ENCODE measurements around the gene HINFP. TPM values are rescaled to one million over a fixed set of nuclear protein-coding genes. Genes with fewer than 3 reads are reported as not detected.
A peak's percentile ranks its signal among the peaks of the same experiment; 100 is the strongest.

Gene HINFP
- total and polyA plus RNA-seq, 2 of the 4 experiments (the other 2 are of a cell fraction), result 9.1 to 15.3 TPM

GRCh38 chr11:119178166-119178680 is 56.8 kb downstream of the HINFP start:
- no TSS peak for BruUV-seq (replicated peaks)
- WGBS, 2 experiments (ENCODE audit: extremely low coverage in 2 of 2, insufficient read length in 1 of 2), result no CpG with 5 or more reads among the region's 4 CpGs

More at GRCh38 chr11:119178166-119178680, 56.8 kb downstream of the HINFP start:
- H3K79me1 ChIP-seq (ENCODE audit: low read depth in 1 of 2, low read length in 2 of 2), result no peaks in the 10 kb centered on the region
- TF ChIP-seq MAZ (IDR thresholded peaks at IDR 0.05; ENCODE audit: borderline replicate concordance, low read depth, low read length) (no peak), RAD21 (IDR thresholded peaks at IDR 0.05; ENCODE audit: low read length) (no peak), RFX5 (IDR thresholded peaks at IDR 0.05; ENCODE audit: low read depth, low read length) (no peak), ELK1 (IDR thresholded peaks at IDR 0.05; ENCODE audit: borderline replicate concordance, low read depth, low read length) (no peak), MXI1 (IDR thresholded peaks at IDR 0.05; ENCODE audit: borderline replicate concordance, low read depth, low read length) (no peak), USF2 (IDR thresholded peaks at IDR 0.05; ENCODE audit: low read depth, low read length) (no peak), BHLHE40 (IDR thresholded peaks at IDR 0.05; ENCODE audit: low read depth, low read length) (no peak), POLR2A (IDR thresholded peaks at IDR 0.05; ENCODE audit: low read depth, low read length) (no peak), NFE2L2 (IDR thresholded peaks at IDR 0.05; ENCODE audit: low read depth, low read length) (no peak), MAFK (IDR thresholded peaks at IDR 0.05; ENCODE audit: low read depth, low read length) (no peak), CHD1 (IDR thresholded peaks at IDR 0.05; ENCODE audit: low read depth, low read length) (no peak), FOS (IDR thresholded peaks at IDR 0.05; ENCODE audit: low read depth, low read length) (no peak), RCOR1 (IDR thresholded peaks at IDR 0.05; ENCODE audit: insufficient replicate concordance, low read length) (no peak), CTCF (conservative IDR thresholded peaks at IDR 0.05; ENCODE audit: low read depth, low read length) (no peak)
- H3K4me3 ChIP-seq (ENCODE audit: insufficient read depth, low read depth, low read length), result no peak overlapping the region
- in situ Hi-C loops (cut with MboI; ENCODE audit: low sequenced_read_pairs), result no loop called here
- H2AFZ ChIP-seq (replicated peaks; ENCODE audit: low read length, poor library complexity), result peak overlapping the region; percentile 82
- no peaks in the 10 kb centered on the region for H3K27me3 ChIP-seq (ENCODE audit: control insufficient read depth, insufficient read depth, low read length)
- H3K23ac ChIP-seq (ENCODE audit: low read depth, low read length), result peak overlapping the region; percentile 88; the same call in 1 of the 2 replicates
- H4K8ac ChIP-seq (ENCODE audit: low read depth in 2 of 2, low read length in 2 of 2), result peak overlapping the region; percentile 79 to 93
- no peaks in the 10 kb centered on the region for H4K20me1 ChIP-seq (ENCODE audit: insufficient read depth, low read length)
- peak overlapping the region; percentile 86 for H4K91ac ChIP-seq (ENCODE audit: insufficient read depth, low read depth, low read length)
- H2BK5ac ChIP-seq (ENCODE audit: low read depth, low read length, poor library complexity, severe bottlenecking), result peak overlapping the region; percentile 43
- POLR2A ChIA-PET (ENCODE audit: unreplicated experiment), result interaction anchor here (0.6 to 0.7 kb wide), 2 partner anchors 13 to 28 kb away, joined by 4 to 12 read pairs; no protein-coding TSS in a partner anchor
- H3K4me1 ChIP-seq (ENCODE audit: control insufficient read depth, insufficient read depth, low read length), result peaks cover 5% of the 10 kb centered on the region
- ATAC-seq (ENCODE audit: low read depth) (0 out of 2 replicates have a peak, but pooled peaks have one; percentile 47), DNase-seq (no peak)
- H3K14ac ChIP-seq (replicated peaks; ENCODE audit: low read depth, low read length), result peak overlapping the region; percentile 91
- H3K4ac ChIP-seq (ENCODE audit: low read depth, low read length), result peak overlapping the region; percentile 85
- intact Hi-C loops (cut with micrococcal nuclease), result no loop called here
- H2BK120ac ChIP-seq (ENCODE audit: low read depth, low read length), result peak overlapping the region; percentile 85
- peaks cover 16% of the 10 kb centered on the region for H3K9me1 ChIP-seq (ENCODE audit: insufficient read depth, low read length)
- H3K36me3 ChIP-seq (ENCODE audit: control insufficient read depth, insufficient read depth, low read length), result peaks cover 11% of the 10 kb centered on the region; the same call in 1 of the 2 replicates
- H3K9me3 ChIP-seq (ENCODE audit: control insufficient read depth, insufficient read depth, low read length), result no peaks in the 10 kb centered on the region
- H2BK20ac ChIP-seq (ENCODE audit: low read depth, low read length), result peak overlapping the region; percentile 90; the same call in 1 of the 2 replicates
- H3K27ac ChIP-seq (ENCODE audit: insufficient read depth, low read length), result 0 out of 2 replicates have a peak overlapping the region, but pooled peaks have one; percentile 40
- H3K18ac ChIP-seq (ENCODE audit: low read depth, low read length), result peak overlapping the region; percentile 5; the same call in 1 of the 2 replicates
- H3K9ac ChIP-seq (ENCODE audit: low read depth, low read length), result peak overlapping the region; percentile 3; the same call in 1 of the 2 replicates
- H2BK15ac ChIP-seq (ENCODE audit: low read depth, low read length), result peak overlapping the region; percentile 92; the same call in 1 of the 3 replicates
- H3K4me2 ChIP-seq (ENCODE audit: low read depth, low read length), result no peak overlapping the region
- H2AK5ac ChIP-seq (ENCODE audit: low read depth, low read length), result peak overlapping the region; percentile 20
- dilution Hi-C loops (cut with HindIII; ENCODE audit: low sequenced_read_pairs, unreplicated experiment), result no loop called here
- peak overlapping the region; percentile 68 for H2AK9ac ChIP-seq (replicated peaks; ENCODE audit: low read depth, low read length, poor library complexity)
- CTCF ChIA-PET, result no interaction called here
- H4K5ac ChIP-seq (ENCODE audit: low read depth, low read length), result peak overlapping the region; percentile 41
- H3K56ac ChIP-seq (ENCODE audit: extremely low read depth, insufficient read depth, low read length), result peak overlapping the region; percentile 57

Data from IMR-90 (cell line).